ENCODE measurements around the gene SNAPC4. TPM values are rescaled to one million over a fixed set of nuclear protein-coding genes. Genes with fewer than 3 reads are reported as not detected.

The SNAPC4 gene
- total RNA-seq, 1 experiment from 2014 or later = 10.8 TPM

DNA sequence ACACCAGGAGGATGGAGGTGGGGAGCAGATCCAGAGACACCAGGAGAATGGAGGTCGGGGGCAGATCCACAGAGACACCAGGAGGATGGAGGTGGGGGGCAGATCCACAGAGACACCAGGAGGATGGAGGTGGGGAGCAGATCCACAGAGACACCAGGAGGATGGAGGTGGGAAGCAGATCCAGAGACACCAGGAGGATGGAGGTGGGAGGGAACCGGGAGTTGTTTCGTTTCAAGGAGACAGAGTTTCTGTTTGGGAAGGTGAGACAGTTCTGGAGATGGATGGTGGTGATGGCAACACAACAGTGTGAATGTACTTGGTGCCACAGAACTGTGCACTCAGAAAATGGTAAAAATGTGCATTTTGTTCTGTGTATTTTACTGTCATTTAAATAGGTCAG, 48.7 kb upstream of the SNAPC4 start:
- no peaks in the 10 kb centered on the region for H3K9me3 ChIP-seq (ENCODE audit: control insufficient read depth, insufficient read depth, low read depth, low read length)
- intact Hi-C loops (cut with micrococcal nuclease; ENCODE audit: unreplicated experiment) (no loop called here), in situ Hi-C loops (cut with HindIII; ENCODE audit: low pct_unique_long_range_greater_than_20kb, low sequenced_read_pairs) (no loop called here)
- no peaks in the 10 kb centered on the region for H3K4me1 ChIP-seq (ENCODE audit: control insufficient read depth, insufficient read depth, low read length)
- no peaks in the 10 kb centered on the region for H3K27me3 ChIP-seq (ENCODE audit: control insufficient read depth, insufficient read depth, low read length)
- BruUV-seq (replicated peaks) = no TSS peak
- no peak for ATAC-seq
- CTCF ChIA-PET = no interaction called here
- TF ChIP-seq, protein P1, sequence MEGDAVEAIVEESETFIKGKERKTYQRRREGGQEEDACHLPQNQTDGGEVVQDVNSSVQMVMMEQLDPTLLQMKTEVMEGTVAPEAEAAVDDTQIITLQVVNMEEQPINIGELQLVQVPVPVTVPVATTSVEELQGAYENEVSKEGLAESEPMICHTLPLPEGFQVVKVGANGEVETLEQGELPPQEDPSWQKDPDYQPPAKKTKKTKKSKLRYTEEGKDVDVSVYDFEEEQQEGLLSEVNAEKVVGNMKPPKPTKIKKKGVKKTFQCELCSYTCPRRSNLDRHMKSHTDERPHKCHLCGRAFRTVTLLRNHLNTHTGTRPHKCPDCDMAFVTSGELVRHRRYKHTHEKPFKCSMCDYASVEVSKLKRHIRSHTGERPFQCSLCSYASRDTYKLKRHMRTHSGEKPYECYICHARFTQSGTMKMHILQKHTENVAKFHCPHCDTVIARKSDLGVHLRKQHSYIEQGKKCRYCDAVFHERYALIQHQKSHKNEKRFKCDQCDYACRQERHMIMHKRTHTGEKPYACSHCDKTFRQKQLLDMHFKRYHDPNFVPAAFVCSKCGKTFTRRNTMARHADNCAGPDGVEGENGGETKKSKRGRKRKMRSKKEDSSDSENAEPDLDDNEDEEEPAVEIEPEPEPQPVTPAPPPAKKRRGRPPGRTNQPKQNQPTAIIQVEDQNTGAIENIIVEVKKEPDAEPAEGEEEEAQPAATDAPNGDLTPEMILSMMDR (IDR thresholded peaks at IDR 0.05) = no peak
- TF ChIP-seq POLR2AphosphoS5 (IDR thresholded peaks at IDR 0.05; ENCODE audit: low read depth, low read length) (no peak), SIN3A (IDR thresholded peaks at IDR 0.05; ENCODE audit: borderline replicate concordance, insufficient read depth, low read depth, low read length) (no peak), TCF7L2 (IDR thresholded peaks at IDR 0.05; ENCODE audit: low read depth, low read length) (no peak)
- TF ChIP-seq, protein P2, sequence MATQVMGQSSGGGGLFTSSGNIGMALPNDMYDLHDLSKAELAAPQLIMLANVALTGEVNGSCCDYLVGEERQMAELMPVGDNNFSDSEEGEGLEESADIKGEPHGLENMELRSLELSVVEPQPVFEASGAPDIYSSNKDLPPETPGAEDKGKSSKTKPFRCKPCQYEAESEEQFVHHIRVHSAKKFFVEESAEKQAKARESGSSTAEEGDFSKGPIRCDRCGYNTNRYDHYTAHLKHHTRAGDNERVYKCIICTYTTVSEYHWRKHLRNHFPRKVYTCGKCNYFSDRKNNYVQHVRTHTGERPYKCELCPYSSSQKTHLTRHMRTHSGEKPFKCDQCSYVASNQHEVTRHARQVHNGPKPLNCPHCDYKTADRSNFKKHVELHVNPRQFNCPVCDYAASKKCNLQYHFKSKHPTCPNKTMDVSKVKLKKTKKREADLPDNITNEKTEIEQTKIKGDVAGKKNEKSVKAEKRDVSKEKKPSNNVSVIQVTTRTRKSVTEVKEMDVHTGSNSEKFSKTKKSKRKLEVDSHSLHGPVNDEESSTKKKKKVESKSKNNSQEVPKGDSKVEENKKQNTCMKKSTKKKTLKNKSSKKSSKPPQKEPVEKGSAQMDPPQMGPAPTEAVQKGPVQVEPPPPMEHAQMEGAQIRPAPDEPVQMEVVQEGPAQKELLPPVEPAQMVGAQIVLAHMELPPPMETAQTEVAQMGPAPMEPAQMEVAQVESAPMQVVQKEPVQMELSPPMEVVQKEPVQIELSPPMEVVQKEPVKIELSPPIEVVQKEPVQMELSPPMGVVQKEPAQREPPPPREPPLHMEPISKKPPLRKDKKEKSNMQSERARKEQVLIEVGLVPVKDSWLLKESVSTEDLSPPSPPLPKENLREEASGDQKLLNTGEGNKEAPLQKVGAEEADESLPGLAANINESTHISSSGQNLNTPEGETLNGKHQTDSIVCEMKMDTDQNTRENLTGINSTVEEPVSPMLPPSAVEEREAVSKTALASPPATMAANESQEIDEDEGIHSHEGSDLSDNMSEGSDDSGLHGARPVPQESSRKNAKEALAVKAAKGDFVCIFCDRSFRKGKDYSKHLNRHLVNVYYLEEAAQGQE (IDR thresholded peaks at IDR 0.05; ENCODE audit: insufficient read depth in 1 of 2, low read depth in 2 of 2, low read length in 1 of 2) = no peak
- no peak for DNase-seq (ENCODE audit: low read depth, low spot score)
- H3K36me3 ChIP-seq (ENCODE audit: control insufficient read depth, insufficient read depth, low read length) = peaks cover 6% of the 10 kb centered on the region; the same call in 1 of the 2 replicates
- H3K4me3 ChIP-seq (ENCODE audit: low read depth in 2 of 2, low read length in 2 of 2) = no peak overlapping the region
- POLR2A ChIA-PET = no interaction called here
- H3K27ac ChIP-seq (ENCODE audit: low read length) = no peak overlapping the region

DNA sequence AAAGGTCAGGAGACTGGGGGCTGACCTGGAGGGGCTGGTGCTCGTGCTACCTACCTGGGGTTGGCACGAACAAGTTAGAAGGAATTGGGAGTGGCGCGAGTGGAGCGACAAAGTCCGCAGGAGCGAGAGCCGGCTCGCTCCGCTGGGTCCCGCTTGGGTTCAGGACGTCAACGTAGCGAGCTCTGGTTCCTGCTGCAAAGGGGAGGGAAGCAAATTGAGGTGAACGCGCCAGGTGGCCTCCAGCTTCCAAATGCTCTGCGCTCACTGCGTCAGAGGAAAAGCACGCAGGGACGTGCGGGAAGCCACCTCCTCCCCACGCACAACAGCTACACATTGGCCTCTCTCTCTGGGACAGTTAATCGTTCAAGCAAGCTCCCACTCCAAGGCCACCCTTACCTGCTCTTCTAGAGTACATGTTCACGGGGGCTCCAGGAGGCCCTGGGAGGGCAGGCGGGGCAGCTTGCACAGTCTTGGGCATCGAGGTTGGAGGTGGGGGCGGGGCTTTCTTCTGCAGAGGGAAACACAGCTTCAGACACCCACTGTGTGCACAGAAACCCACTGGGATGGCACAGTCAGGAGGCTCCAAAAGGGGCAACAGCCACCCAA, 47.3 kb upstream of the SNAPC4 start:
- in situ Hi-C loops (cut with HindIII; ENCODE audit: low pct_unique_long_range_greater_than_20kb, low sequenced_read_pairs) = no loop called here
- Histone ChIP-seq H3K27me3 (ENCODE audit: control insufficient read depth, insufficient read depth, low read length) (no peaks in the 10 kb centered on the region), H3K27ac (ENCODE audit: low read length) (no peak overlapping the region), H3K4me3 (ENCODE audit: low read depth in 2 of 2, low read length in 2 of 2) (no peak overlapping the region), H3K36me3 (ENCODE audit: control insufficient read depth, insufficient read depth, low read length) (peaks cover 6% of the 10 kb centered on the region; the same call in 1 of the 2 replicates), H3K9me3 (ENCODE audit: control insufficient read depth, insufficient read depth, low read depth, low read length) (no peaks in the 10 kb centered on the region), H3K4me1 (ENCODE audit: control insufficient read depth, insufficient read depth, low read length) (no peaks in the 10 kb centered on the region)
- ChIA-PET CTCF (no interaction called here), POLR2A (no interaction called here)
- intact Hi-C loops (cut with micrococcal nuclease; ENCODE audit: unreplicated experiment) = no loop called here
- BruUV-seq (replicated peaks) = no TSS peak
- TF ChIP-seq SIN3A (IDR thresholded peaks at IDR 0.05; ENCODE audit: borderline replicate concordance, insufficient read depth, low read depth, low read length) = no peak
- TF ChIP-seq, protein P1 (IDR thresholded peaks at IDR 0.05) = no peak
- no peak for TF ChIP-seq POLR2AphosphoS5 (IDR thresholded peaks at IDR 0.05; ENCODE audit: low read depth, low read length)
- TF ChIP-seq TCF7L2 (IDR thresholded peaks at IDR 0.05; ENCODE audit: low read depth, low read length) = no peak
- TF ChIP-seq, protein P2 (IDR thresholded peaks at IDR 0.05; ENCODE audit: insufficient read depth in 1 of 2, low read depth in 2 of 2, low read length in 1 of 2) = no peak
- ATAC-seq (peak; percentile 30; the same call in 1 of the 2 replicates), DNase-seq (ENCODE audit: low read depth, low spot score) (no peak)
